AG08395 (cell line): ENCODE results near the gene SMIM1.
"Not testable (repeated sequence)": the region's sequence is repeated elsewhere in the genome, so short reads cannot be mapped to it uniquely, and the experiment has no call there.

Experiments used
- DNase-seq: peaks from one replicate; pipeline ENCODE4 v3.0.0; 2012; ENCODE audit warnings: mixed read lengths, low spot score

Gene SMIM1

GRCh38 chr1:3796215-3797061, 23.9 kb downstream of the SMIM1 start, which contains the start of gene LRRC47:
LRRC47 (minus strand) TSS chr1:3796498; CDS start chr1:3796476, 22 bp downstream.
- DNase-seq: peak; percentile 98

DNA sequence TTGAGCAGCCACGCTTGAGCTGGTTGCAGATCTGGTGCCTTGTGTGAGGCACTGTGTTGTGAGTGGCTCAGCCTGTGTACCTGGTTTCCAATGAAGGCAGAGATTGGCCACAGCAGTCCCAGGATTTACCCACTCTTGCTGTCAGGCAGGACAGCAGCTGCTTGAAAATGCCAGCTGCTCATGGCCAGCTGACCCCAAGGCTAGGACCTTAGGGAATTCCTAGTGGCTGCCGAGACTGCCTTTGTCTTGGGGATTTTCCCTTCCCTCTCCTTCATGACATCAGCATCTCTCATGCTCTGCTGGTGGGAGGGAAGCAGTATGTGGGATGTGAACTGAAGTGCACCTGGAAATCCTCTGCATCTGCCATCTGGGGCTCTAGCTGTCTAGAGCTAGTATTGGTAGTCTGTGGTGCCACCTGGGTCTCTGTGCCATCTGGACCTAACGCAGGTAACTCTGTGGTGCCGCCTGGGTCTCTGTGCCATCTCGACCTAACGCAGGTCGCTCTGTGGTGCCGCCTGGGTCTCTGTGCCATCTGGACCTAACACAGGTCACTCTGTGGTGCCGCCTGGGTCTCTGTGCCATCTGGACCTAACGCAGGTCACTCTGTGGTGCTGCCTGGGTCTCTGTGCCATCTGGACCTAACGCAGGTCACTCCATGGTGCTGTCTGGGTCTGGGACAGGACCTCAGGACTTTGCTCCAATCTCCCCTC, 27.6 kb downstream of the SMIM1 start:
- no peak for DNase-seq

DNA sequence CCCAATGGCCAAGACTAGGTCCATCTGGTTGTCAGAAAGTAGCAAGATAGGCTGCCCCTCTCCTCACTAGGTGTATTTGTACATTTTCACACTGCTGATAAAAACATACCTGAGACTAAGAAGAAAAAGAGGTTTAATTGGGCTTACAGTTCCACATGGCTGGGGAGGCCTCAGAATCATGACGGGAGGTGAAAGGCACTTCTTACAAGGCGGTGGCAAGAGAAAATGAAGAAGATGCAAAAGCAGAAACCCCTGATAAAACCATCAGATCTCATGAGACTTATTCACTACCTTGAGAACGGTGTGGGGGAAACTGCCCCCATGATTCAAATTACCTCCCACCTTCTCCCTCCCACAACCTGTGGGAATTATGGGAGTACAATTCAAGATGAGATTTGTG, 28.2 kb downstream of the SMIM1 start:
- DNase-seq: not testable (repeated sequence)

DNA sequence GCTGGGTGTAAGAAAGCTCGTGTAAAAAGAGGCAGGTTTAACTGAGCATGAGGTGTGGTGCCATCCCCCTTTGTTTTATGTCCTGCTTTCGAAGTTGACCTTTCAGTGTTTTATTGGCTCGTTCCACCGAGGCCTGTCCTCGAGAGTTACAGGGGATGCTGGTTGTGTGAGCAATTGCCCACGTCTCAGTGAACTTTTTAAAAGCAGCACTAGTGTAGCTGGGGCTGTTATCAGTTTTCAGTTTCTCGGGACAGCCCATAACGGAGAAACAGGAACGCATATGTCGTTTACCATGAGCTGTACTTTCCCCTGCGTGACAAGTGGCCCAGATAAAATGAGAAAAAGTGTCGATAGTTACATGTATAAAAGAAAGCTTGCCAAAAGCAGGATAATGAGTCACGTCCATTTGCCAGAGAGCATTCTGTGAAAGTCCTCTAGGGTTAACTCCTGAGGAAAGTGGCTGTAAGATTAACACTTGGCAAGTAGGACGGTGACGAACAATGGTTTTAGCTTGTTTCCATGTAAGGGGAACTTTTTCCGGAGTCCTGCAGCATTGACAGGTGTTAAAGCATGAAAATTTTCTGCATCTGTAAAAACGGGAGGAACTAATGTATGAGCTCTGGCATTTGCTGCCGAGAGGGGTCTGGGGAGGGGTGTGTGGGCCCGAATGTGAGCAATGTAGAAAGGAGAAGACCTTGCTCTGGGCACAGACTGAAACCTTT, 31.5 kb downstream of the SMIM1 start:
- no peak for DNase-seq

DNA sequence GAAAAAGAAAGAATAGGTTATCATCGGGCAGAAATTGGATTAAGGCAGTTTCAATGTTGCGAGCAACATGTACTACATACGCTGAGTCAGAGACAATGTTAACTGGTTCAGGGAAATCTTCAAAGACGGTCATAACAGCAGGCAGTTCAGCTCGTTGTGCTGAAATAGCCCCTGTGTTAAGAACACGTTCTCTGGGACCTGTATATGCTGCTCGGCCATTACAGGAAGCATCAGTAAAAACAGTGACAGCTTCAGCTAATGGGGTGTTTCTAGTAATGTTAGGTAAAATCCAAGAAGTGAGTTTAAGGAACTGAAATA, 32.0 kb downstream of the SMIM1 start:
- DNase-seq: not testable (repeated sequence)

- DNase-seq: no peak
Measured at GRCh38 chr1:3805038-3805437, 32.5 kb downstream of the SMIM1 start.

- no peak for DNase-seq
Measured at GRCh38 chr1:3807769-3808168, 35.2 kb downstream of the SMIM1 start.

- DNase-seq: no peak
Measured at GRCh38 chr1:3809680-3810079, 37.1 kb downstream of the SMIM1 start.

GRCh38 chr1:3810149-3810761, 37.7 kb downstream of the SMIM1 start:
- DNase-seq: not testable (repeated sequence)

DNA sequence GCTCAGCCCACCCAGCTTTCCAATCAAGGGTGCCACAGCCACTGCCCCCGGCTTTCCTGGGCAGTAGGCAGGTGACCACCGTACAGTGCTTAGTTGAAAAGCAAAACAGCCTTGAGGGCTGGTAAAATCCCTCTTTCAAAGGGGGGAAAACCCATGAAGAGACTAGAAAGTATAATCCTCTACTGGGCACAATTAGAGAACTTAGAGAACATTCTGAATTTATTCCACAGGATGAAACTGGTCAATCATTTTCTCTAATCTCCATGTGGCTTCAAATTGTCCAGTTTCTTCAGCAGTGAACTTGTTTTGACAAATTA, 39.0 kb downstream of the SMIM1 start:
- DNase-seq: no peak

GRCh38 chr1:3814065-3814464, 41.5 kb downstream of the SMIM1 start:
- no peak for DNase-seq

- no peak for DNase-seq
Measured at GRCh38 chr1:3814771-3815561, 42.4 kb downstream of the SMIM1 start.

DNA sequence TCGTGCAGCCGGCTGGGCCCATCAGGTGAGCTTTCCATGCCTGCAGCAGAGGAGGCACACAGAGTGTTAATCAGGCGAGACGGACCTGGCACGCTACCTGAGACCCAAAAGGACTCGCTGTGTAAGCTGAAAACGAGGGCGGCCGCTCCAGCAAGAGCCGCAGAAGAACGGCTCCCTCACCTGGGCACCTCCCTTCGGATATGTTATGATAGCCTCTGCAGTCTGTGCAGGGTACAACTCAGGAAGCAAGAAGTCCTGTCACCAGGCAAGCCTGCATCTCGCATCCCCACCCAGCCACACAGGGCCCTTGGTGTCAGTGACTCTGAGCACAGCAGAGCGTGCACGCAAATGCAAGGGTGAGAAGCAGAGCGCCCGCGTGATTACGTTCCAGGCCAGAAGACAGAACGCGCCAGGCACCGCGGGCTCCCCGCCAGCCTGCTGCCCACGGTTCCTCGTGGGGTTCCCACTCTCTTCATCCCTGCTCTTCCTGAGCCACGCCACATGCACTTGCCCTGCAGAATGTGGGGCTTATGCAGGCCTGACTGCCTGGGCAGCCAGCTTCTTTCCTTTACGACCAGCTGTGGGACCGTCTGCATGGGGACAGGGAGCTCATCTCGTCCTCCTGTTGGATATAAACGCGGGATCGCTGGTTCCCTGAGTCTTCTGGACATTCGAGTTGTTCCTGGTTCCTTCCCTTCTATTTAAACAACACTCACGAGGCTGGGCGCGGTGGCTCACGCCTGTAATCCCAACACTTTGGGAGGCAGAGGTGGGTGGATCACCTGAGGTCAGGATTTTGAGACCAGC, 44.0 kb downstream of the SMIM1 start:
- no peak for DNase-seq

DNA sequence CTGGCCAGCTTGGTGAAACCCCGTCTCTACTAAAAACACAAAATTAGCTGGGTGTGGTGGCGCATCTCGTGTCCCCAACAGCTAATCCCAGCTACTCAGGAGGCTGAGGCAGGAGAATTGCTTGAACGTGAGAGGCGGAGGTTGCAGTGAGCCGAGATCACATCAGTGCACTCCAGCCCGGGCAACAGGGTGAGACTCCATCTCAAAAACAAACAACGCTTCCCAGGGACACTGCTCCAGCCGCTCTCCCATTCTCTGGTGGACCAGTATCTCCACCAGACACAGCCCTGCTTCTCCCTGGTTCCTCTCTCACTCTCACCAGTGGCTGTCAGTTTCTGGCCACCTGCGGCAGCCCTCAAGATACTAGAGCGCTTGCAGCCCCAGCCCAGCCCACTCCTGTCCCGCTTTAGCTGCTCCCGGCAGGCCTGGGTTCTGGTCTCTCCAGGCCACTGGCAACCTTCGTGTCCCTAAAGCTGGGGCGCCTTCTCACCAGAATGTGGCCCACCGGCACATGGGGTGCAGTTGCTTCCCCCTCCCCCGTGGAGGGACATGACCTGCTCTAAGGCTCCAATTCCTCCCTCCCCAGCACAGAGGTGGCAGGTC, 44.7 kb downstream of the SMIM1 start:
- DNase-seq: no peak

DNA sequence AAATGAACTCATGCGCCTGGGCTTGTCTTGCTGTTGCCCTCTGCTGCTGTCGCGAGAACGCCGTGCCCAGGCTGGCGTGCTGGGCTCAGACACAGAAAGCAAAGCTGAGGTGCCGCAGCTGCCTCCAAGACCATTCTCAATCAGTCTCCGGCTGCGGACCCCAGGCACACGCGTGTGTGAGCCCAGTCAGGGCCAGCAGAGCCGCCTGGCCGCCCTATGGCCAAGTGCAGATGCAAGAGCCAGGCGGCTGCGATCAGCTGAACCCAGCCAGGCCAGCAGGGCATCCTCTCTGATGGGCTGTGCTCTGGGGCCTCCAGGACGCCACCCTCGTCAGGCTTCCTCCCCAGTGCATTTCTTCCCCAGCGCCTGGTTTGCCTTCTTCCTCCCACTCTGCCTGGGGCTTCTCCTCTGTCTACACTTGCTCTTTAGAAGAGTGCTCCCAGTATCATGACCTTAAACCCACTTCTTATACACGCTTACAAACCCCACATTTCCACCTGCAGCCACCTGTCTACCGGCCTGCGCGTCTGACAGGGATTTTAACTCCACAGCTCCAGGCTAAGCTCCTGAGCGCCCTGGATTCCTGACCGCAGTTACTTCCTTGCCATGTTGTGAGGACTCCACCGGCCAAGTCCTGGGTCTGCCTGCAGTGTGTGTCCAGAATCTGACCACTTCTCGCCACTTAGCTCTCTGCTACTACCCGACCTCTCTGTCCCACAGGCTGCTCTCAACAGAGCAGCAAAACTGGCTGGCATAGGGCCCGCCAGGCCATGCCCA, 45.5 kb downstream of the SMIM1 start:
- DNase-seq: no peak

DNA sequence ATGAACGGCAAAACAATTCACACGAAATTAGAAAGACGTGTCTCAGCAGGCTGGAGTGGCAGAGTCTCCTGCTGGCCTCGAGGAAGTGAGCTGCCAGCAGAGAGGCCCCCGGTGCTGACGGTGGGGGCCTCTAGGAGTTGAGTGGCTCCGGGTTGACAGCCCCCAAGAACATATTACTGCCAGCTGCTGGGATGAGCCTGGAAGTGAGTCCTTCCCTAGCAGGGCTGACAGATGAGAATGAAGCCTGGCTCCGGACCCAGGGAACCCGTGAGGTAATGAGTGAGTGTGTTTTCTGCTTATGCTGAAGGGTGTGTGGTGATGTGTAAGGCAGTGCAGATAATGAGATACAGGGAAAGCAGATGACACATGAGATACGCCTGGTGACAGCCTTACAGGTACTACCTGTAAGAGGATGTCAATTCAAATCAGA, 47.2 kb downstream of the SMIM1 start:
- DNase-seq: no peak

DNA sequence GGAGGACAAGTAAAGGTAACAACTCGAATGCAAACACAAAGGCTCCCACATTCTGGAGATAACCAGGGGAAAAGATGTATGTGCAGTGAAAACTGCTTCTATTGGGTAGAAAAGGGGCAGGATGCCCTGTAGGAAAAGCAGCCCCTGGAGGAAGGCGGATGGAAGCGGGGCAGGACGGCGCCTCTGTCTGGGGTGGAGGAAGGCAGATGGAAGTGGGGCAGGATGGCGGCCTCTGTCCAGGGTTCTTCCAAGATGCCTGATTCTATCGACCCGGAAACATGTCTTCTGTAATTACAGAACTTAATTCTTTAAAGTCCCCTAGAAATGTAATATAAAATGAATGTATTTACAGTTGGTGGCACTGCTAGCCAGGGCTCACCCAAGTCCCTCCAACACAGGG, 47.8 kb downstream of the SMIM1 start:
- no peak for DNase-seq

GRCh38 chr1:3821004-3821403, 48.5 kb downstream of the SMIM1 start:
- no peak for DNase-seq

DNA sequence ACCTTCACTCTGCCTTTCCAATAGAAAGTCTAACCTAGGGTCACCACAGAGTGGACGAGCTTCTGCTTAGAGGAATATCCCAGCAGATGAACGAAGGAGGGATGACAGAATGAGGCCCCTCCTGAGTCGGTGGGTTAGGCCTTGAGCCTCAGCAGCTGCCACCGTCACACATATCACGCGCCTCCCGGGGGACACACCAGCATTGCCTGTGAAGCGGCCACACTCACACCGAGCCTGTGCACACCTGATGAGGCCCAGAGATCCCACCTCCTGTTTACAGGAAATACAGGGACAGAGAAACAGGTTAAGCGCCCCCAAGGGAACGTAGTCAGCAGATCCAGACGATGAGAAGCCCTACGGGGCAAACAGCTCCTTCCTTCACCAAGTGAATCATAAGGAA, 48.9 kb downstream of the SMIM1 start:
- DNase-seq: no peak

- DNase-seq: no peak
Measured at GRCh38 chr1:3821908-3822307, 49.4 kb downstream of the SMIM1 start.
